Measurements from ENCODE around the gene AREL1. TPM values are rescaled to one million over a fixed set of nuclear protein-coding genes. Genes with fewer than 3 reads are reported as not detected.
A peak's percentile ranks its signal among the peaks of the same experiment; 100 is the strongest.

AREL1 gene
- total and polyA plus RNA-seq, 8 donors = 7.6 to 20.9 (median 12.8) TPM

- no peaks in the 10 kb centered on the region for H3K9me3 ChIP-seq
- ATAC-seq (no peak), FAIRE-seq (no peak), DNase-seq (no peak)
- 93 to 94% methylated on average over 2 of the region's 2 CpGs for WGBS, 2 donors
- H3K4me1 ChIP-seq = no peaks in the 10 kb centered on the region
- peaks cover 0 to 27% (median 4%) of the 10 kb centered on the region in 3 donors for H3K36me3 ChIP-seq
- intact Hi-C loops (cut with DNase I) = no loop called here
- no peak overlapping the region for H3K27ac ChIP-seq
- H3K4me3 ChIP-seq = no peak overlapping the region
- no peaks in the 10 kb centered on the region for H3K27me3 ChIP-seq
- no peak for TF ChIP-seq CTCF (IDR thresholded peaks at IDR 0.05)
Observed at GRCh38 chr14:74664717-74665116, 48.2 kb downstream of the AREL1 start.

DNA sequence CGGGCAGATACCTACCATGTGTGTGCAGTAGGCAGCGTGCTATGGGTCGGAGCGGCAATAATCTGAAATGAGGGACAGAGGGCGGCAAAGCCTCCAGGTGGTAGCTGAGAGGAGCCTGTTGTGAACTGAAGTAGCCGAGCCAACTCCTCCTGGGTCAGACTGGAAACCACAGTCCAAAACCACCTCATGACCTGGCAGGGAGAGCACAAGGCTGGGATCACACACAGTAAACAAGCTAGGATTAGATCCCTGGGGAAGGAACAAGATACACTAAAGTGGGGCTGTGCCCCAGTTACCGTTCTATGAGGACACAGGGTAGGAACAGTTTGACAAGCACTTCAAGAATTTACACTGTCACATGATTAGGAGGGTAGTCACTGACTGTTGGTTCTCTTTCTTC lies 49.0 kb downstream of the AREL1 start:
- intact Hi-C loops (cut with DNase I) = no loop called here
- Histone ChIP-seq H3K4me1 (no peaks in the 10 kb centered on the region), H3K27ac (no peak overlapping the region), H3K36me3 (peaks cover 0 to 23% (median 4%) of the 10 kb centered on the region in 3 donors), H3K9me3 (no peaks in the 10 kb centered on the region), H3K4me3 (no peak overlapping the region), H3K27me3 (no peaks in the 10 kb centered on the region)
- ATAC-seq (peak in 1 of 4 donors; percentile 27), FAIRE-seq (no peak), DNase-seq (no peak)
- TF ChIP-seq CTCF (IDR thresholded peaks at IDR 0.05) = no peak
- WGBS, 2 donors = 94 to 95% methylated on average over 7 of the region's 7 CpGs

DNA sequence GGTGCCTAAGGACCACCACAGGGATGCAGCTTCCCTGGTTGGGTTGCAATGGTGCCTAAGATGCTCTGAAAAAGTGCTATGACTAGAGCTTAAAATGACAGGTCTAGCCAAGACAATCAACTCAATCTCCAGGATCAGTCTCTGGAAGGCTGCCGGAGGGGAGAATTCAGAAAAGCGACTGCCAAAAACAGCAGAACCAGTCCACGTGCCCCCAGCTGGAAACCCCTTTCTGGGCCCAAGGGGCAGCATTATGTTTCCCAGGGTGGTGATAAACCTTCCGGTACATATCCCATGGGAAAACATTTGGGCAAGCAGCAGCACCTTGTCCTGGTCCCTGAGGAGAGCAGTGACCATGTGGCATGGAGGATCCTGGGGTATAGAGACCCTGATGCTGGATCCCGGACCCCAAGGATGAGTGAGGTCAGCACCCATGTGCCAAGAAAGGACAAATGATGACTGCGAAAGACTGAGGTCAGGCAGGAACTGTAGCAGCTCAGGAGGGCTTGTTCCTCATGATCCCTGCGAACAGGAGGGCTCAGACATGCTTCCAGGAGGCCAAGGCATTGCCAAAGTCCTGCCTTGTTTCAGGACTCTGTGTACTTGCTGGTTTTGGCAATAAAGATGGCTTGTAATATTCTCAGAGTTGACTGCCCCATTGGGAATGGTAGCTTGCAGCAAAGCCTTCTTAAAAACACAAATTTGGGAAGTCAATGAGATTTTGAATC lies 51.0 kb downstream of the AREL1 start:
- no peak for FAIRE-seq
- TF ChIP-seq CTCF (IDR thresholded peaks at IDR 0.05) = no peak
- Histone ChIP-seq H3K36me3 (peaks cover 0 to 23% (median 0%) of the 10 kb centered on the region in 3 donors), H3K4me3 (no peak overlapping the region), H3K4me1 (no peaks in the 10 kb centered on the region), H3K27ac (no peak overlapping the region), H3K27me3 (no peaks in the 10 kb centered on the region), H3K9me3 (no peaks in the 10 kb centered on the region)
- no peak for ATAC-seq
- intact Hi-C loops (cut with DNase I) = no loop called here
- no peak for DNase-seq
- 88 to 96% methylated on average over 7 of the region's 7 CpGs for WGBS, 2 donors

DNA sequence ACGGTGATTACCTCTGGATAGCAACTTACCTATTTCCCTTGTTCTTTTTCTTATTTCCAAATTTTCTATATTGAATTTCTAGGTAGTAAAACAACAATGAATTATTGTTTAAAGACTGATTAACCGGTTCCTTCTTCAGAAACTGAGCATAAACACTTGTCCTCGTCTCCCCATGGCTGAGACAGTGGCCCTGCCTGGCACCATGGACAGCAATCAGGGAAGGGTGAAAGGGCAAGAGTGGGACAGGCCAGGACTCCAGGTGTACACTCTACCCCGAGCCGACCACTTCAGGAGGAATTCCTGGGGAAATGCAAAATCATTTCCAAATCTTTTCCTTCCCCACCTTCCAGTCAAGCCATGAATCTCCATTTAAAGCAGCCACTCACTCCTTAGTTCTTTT lies 52.0 kb downstream of the AREL1 start:
- no peak for TF ChIP-seq CTCF (IDR thresholded peaks at IDR 0.05)
- DNase-seq (no peak), FAIRE-seq (no peak), ATAC-seq (no peak)
- H3K36me3 ChIP-seq = peaks cover 0 to 23% (median 0%) of the 10 kb centered on the region in 3 donors
- WGBS, 2 donors = 80 to 84% methylated on average over 5 of the region's 5 CpGs
- intact Hi-C loops (cut with DNase I) = no loop called here
- H3K4me1 ChIP-seq = no peaks in the 10 kb centered on the region
- no peak overlapping the region for H3K27ac ChIP-seq
- no peaks in the 10 kb centered on the region for H3K9me3 ChIP-seq
- H3K27me3 ChIP-seq = no peaks in the 10 kb centered on the region
- H3K4me3 ChIP-seq = no peak overlapping the region

GRCh38 chr14:74660167-74660566 lies 52.7 kb downstream of the AREL1 start:
- Histone ChIP-seq H3K9me3 (no peaks in the 10 kb centered on the region), H3K27ac (no peak overlapping the region), H3K4me1 (no peaks in the 10 kb centered on the region), H3K36me3 (peaks cover 0 to 23% (median 0%) of the 10 kb centered on the region in 3 donors), H3K4me3 (no peak overlapping the region), H3K27me3 (no peaks in the 10 kb centered on the region)
- no peak for TF ChIP-seq CTCF (IDR thresholded peaks at IDR 0.05)
- WGBS, 2 donors = 92 to 95% methylated on average over 3 of the region's 3 CpGs
- ATAC-seq (no peak), FAIRE-seq (no peak), DNase-seq (no peak)
- intact Hi-C loops (cut with DNase I) = no loop called here

All from pancreas (tissue), 10 donors.